Spleen (tissue), 11 donors: Measurements from ENCODE around the gene ZFP28. TPM values are rescaled to one million over a fixed set of nuclear protein-coding genes. Genes with fewer than 3 reads are reported as not detected.

Experiments
- DNase-seq: peaks from one replicate; pipeline ENCODE4 v3.0.0-alpha.2; 2020
- H3K27ac ChIP-seq, 8 donors: fragments of 200-600 bp; sonication (generic) in 7 of 8; 1 replicate in 4 of 8; 2 replicates in 4 of 8; pipeline versions ENCODE4 v1.5.0 to v1.8.0; 2016 to 2021; ENCODE audit warnings: inconsistent platforms in 4 of 8, mild to moderate bottlenecking in 4 of 8, moderate library complexity in 1 of 8
- H3K27me3 ChIP-seq, 7 donors: fragments of 200-600 bp; sonication (generic) in 6 of 7; replicated peaks in 1 of 7; 1 replicate in 4 of 7; 2 replicates in 3 of 7; pipeline versions ENCODE4 v1.5.0 to v1.8.0; 2016 to 2021; ENCODE audit warnings: inconsistent platforms in 3 of 7, mild to moderate bottlenecking in 1 of 7
- H3K36me3 ChIP-seq, 6 donors: fragments of 200-600 bp; sonication (generic) in 5 of 6; 1 replicate in 4 of 6; 2 replicates in 2 of 6; pipeline versions ENCODE4 v1.5.0 to v1.8.0; 2016 to 2021; ENCODE audit warnings: inconsistent platforms in 2 of 6
- H3K4me1 ChIP-seq, 6 donors: fragments of 200-600 bp; sonication (generic) in 5 of 6; 1 replicate in 3 of 6; 2 replicates in 3 of 6; pipeline versions ENCODE4 v1.5.0 to v1.8.0; 2016 to 2021; ENCODE audit warnings: inconsistent platforms in 3 of 6
- H3K4me3 ChIP-seq, 8 donors: fragments of 200-600 bp; sonication (generic) in 7 of 8; 1 replicate in 4 of 8; 2 replicates in 4 of 8; pipeline versions ENCODE4 v1.5.0 to v1.8.0; 2016 to 2021; ENCODE audit warnings: inconsistent platforms in 4 of 8, mild to moderate bottlenecking in 4 of 8, moderate library complexity in 2 of 8
- H3K9me3 ChIP-seq, 8 donors: fragments of 200-600 bp; sonication (generic) in 7 of 8; 1 replicate in 4 of 8; 2 replicates in 4 of 8; pipeline versions ENCODE4 v1.5.0 to v1.8.0; 2016 to 2021; ENCODE audit warnings: inconsistent platforms in 4 of 8
- POLR2A ChIP-seq, 3 donors: fragments of 450-650 bp; IDR thresholded peaks; one replicate each; pipeline ENCODE4 v1.5.1; 2017; ENCODE audit warnings: antibody characterized with exemption in 3 of 3, mild to moderate bottlenecking in 1 of 3
- POLR2AphosphoS5 ChIP-seq, 3 donors: sonication (generic); formaldehyde crosslinking; IDR thresholded peaks; one replicate each; pipeline ENCODE4 v1.5.1; 2017; ENCODE audit warnings: antibody characterized with exemption in 3 of 3
- WGBS, 5 donors: extraction: QIAGEN DNeasy Blood & Tissue Kit in 3 of 5; methylation state at CpG; one replicate each; pipeline versions ENCODE4 v1.1.5 to v1.1.7; 2013 to 2018; 5-methylcytosine and 5-hydroxymethylcytosine counted together
- intact Hi-C: fragments of 100-400 bp; cut with DNase I; formaldehyde crosslinking; loops from one replicate; pipeline ENCODE4 v1.15.0; 2023; ENCODE audit warnings: low total_unique reads
- polyA plus RNA-seq, 3 donors: library from polyadenylated mRNA; stranded (reverse); fragments of 200-250 nt; gene quantifications; one replicate each; pipeline ENCODE4 v1.2.1, GENCODE V29; 2013
- total RNA-seq, 7 donors: library from RNA; depleted of rRNA in 3 of 7; stranded (reverse); fragments of >200 nt in 3 of 7; fragmentation: NEBNext Ultra II Directional in 4 of 7; extraction: Animal tissue kit (Norgen Biotek cat#: 25700) in 4 of 7; gene quantifications; one replicate each; pipeline versions ENCODE4 v1.1.0 to v1.2.1, GENCODE V29; 2016 to 2021
- TF ChIP-seq, protein P1 (sequence below), 11 experiments: fragments of 200-600 bp in 7 of 11; fragments of 450-650 bp in 4 of 11; sonication (generic) in 4 of 11; IDR thresholded peaks in 8 of 11; conservative IDR thresholded peaks in 3 of 11; 1 replicate in 7 of 11; 2 replicates in 4 of 11; pipeline versions ENCODE4 v1.4.0 to v1.8.0; 2016 to 2021; ENCODE audit warnings: antibody characterized with exemption in 11 of 11, inconsistent platforms in 4 of 11, mild to moderate bottlenecking in 1 of 11
- donor health status: healthy with polysubstance abuse.
- donor health status: DM: no; HTN: no; CAD: no; lungs with moderate emphysema.
- donor health status: DM: no; HTN: no; CAD: no.
- donor health status: Bipolar disorder and iron deficiency.
- donor health status: healthy.
- donor health status: DM: no; HTN: no; CAD: no.
- donor health status: DM: yes; HTN: yes; CAD: no.

Gene ZFP28
- total and polyA plus RNA-seq, 10 donors, result 2.0 to 8.1 (median 4.9) TPM

DNA sequence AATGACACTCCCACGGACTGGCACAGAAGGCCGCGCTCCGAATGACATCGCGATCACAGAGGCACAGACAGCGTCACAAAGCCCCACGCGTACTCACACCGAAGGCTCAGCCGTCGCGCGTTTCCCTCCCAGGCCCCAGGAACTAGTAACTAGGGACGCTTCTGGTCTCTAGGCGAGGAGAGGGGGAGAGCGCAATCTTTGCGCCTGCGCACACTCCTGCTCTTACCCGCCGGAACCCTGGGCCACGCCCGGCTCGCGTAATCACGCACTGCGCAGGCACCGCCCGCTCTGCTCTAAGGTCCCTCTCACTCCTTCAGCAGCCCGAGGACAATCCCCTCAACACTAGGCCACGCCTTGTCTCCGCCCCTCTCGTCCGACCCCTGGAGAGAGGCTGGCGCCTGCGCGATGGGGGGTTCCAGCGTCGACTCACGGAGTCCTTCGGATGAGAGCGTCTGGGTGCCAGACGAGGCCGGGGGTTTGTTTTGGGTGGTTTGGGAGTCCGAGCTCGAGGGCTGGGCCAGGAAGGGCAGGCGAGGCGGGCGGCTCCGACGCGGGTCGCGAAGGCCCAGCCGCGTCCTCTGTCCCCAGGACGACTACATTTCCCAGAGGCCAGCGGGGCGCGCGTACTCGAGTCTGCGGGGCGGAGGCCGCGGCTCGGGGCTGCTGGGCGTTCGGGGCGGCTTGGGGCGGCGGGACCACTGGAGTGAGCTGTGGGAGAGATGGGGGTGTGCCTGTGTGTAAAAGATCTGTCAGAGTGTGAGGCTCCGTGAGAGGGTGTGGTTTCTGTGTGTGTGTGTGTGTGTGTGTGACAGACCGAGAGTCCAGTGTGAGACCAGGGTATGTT is 31.1 kb upstream of the ZFP28 start, which contains the start of gene ZNF471:
ZNF471 (plus strand) TSS at position 410 of the 844 bp plus-strand sequence. CDS start 3,717 bp downstream, outside the sequence.
- peaks cover 4 to 99% (median 75%) of the 10 kb centered on the region in 8 donors for H3K9me3 ChIP-seq
- H3K4me3 ChIP-seq, result peak within 1 kb of the TSS; percentile 37 to 79 (median 52)
- H3K27me3 ChIP-seq, result peaks cover 0 to 4% (median 0%) of the 10 kb centered on the region in 7 donors
- H3K36me3 ChIP-seq, result peaks cover 0 to 6% (median 0%) of the 10 kb centered on the region in 6 donors
- 1 to 18% (median 4%) methylated on average over 51 to 74 of the region's 74 CpGs for WGBS, 5 donors
- TF ChIP-seq, protein P1, sequence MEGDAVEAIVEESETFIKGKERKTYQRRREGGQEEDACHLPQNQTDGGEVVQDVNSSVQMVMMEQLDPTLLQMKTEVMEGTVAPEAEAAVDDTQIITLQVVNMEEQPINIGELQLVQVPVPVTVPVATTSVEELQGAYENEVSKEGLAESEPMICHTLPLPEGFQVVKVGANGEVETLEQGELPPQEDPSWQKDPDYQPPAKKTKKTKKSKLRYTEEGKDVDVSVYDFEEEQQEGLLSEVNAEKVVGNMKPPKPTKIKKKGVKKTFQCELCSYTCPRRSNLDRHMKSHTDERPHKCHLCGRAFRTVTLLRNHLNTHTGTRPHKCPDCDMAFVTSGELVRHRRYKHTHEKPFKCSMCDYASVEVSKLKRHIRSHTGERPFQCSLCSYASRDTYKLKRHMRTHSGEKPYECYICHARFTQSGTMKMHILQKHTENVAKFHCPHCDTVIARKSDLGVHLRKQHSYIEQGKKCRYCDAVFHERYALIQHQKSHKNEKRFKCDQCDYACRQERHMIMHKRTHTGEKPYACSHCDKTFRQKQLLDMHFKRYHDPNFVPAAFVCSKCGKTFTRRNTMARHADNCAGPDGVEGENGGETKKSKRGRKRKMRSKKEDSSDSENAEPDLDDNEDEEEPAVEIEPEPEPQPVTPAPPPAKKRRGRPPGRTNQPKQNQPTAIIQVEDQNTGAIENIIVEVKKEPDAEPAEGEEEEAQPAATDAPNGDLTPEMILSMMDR (IDR thresholded peaks at IDR 0.05 in 8 of 11, conservative IDR thresholded peaks at IDR 0.05 in 3 of 11), result no peak
- TF ChIP-seq POLR2AphosphoS5 (IDR thresholded peaks at IDR 0.05), result peak; percentile 53 to 82 (median 76)
- intact Hi-C loops, result no loop called here
- peak within 1 kb of the TSS; percentile 93 to 98 (median 94) for H3K27ac ChIP-seq
- peaks cover 0 to 15% (median 12%) of the 10 kb centered on the region in 6 donors for H3K4me1 ChIP-seq
- peak; percentile 97 for DNase-seq

GRCh38 chr19:56508290-56508778 is 30.4 kb upstream of the ZFP28 start:
- 5 to 10% (median 9%) methylated on average over 17 of the region's 17 CpGs for WGBS, 5 donors
- Histone ChIP-seq H3K27me3 (peaks cover 0 to 4% (median 0%) of the 10 kb centered on the region in 7 donors), H3K27ac (peak overlapping the region in 7 of 8 donors; percentile 93 to 98 (median 94)), H3K9me3 (peaks cover 4 to 99% (median 75%) of the 10 kb centered on the region in 8 donors), H3K4me3 (peak overlapping the region; percentile 37 to 79 (median 52)), H3K4me1 (peaks cover 0 to 15% (median 12%) of the 10 kb centered on the region in 6 donors), H3K36me3 (peaks cover 0 to 13% (median 0%) of the 10 kb centered on the region in 6 donors)
- no peak for DNase-seq
- no peak for TF ChIP-seq POLR2AphosphoS5 (IDR thresholded peaks at IDR 0.05)
- no peak for TF ChIP-seq POLR2A (IDR thresholded peaks at IDR 0.05)
- TF ChIP-seq, protein P1 (IDR thresholded peaks at IDR 0.05 in 8 of 11, conservative IDR thresholded peaks at IDR 0.05 in 3 of 11), result no peak
- intact Hi-C loops, result no loop called here

DNA sequence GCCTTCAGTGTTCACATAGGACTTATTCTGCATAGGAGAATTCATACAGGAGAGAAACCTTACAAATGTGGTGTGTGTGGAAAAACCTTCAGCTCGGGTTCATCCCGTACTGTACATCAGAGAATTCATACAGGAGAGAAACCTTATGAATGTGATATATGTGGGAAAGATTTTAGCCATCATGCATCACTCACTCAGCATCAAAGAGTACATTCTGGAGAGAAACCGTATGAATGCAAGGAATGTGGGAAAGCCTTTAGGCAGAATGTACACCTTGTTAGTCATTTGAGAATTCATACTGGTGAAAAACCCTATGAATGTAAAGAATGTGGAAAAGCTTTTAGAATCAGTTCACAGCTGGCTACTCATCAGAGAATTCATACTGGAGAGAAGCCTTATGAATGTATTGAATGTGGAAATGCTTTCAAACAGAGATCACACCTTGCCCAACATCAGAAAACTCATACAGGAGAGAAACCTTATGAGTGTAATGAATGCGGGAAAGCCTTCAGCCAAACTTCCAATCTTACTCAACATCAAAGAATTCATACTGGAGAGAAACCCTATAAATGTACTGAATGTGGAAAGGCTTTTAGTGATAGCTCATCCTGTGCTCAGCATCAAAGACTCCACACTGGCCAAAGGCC is 13.4 kb upstream of the ZFP28 start:
- Histone ChIP-seq H3K4me3 (no peak overlapping the region), H3K27ac (no peak overlapping the region), H3K36me3 (peaks cover 0 to 56% (median 21%) of the 10 kb centered on the region in 6 donors), H3K27me3 (no peaks in the 10 kb centered on the region), H3K4me1 (no peaks in the 10 kb centered on the region), H3K9me3 (peaks cover 46 to 100% (median 100%) of the 10 kb centered on the region in 8 donors)
- DNase-seq, result no peak
- intact Hi-C loops, result no loop called here
- TF ChIP-seq, protein P1 (IDR thresholded peaks at IDR 0.05 in 8 of 11, conservative IDR thresholded peaks at IDR 0.05 in 3 of 11), result no peak
- TF ChIP-seq POLR2A (IDR thresholded peaks at IDR 0.05), result no peak
- TF ChIP-seq POLR2AphosphoS5 (IDR thresholded peaks at IDR 0.05), result no peak
- 79 to 92% (median 83%) methylated on average over 4 of the region's 4 CpGs for WGBS, 5 donors
